SK-N-DZ (cell line): ENCODE results near the gene AFTPH.

Experiments
- DNase-seq: peaks from one replicate; pipeline ENCODE4 v3.0.0-alpha.2; 2015; ENCODE audit warnings: low spot score

AFTPH gene

DNA sequence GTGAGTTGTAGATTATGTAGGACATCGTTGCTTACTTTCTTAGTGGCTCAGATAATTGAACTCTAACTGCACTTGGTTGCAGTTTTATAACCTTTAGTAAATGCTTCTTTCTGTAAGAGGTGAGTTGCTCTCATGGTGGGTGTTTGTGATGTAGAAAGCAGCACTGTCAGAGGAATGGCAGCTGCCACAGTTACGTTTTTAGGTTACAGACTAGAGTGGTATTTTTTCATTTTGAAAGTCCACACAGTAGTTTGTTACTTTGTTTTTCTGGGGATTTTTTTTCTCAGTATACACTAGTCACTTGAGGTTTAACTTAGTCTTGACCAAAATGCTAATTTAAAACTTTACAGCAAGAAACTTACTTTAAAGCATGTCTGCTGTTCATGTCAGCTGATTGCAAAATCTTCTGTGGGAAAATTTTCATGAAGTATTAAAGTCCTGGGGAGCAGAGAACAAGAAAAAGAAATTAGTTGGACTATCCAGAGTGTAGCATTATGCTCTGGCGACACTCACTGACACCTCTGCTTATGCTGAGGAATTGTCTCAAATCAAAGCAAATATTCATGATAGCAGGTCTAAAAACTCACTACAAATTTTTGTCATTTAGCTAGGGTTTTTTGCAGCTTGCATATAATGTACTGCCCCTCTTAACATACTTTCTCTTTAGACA is 14.8 kb downstream of the AFTPH start:
- DNase-seq: no peak

DNA sequence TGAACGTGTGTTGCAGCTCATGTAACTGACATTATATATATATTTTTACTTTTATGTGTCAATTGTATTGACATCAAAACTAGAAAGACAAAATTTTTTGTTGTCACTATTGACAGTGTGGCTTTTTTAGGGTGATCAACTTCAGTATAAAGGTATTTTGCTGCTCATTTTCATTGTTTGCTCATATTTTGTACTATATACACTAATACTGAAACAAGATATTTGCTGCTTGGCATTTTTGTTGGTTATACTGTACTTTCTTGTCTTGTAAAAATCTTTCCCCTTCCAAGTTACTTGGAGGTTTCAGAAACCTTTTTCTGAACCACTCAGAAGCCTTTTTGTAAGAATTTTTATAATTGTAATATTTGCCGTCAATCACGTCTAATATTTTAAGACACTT is 16.5 kb downstream of the AFTPH start:
- DNase-seq: no peak

DNA sequence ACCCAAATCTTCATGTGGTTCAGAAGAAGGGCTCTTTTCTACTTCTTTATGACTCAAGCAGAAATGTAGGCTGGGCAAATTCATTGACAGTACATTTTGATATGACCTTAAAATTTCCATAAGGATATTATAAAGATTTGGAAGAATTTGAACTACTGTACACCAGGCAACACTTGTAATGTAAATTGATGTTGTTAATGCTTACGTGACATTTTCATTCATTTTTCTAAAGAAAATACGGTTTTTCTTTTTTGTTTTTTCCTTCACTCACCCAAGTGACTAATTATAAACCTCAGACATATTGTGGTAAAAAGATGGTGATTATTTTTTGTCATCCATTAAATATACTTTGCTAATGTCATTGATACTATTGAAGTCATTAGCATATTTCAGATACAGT is 17.4 kb downstream of the AFTPH start:
- no peak for DNase-seq

DNA sequence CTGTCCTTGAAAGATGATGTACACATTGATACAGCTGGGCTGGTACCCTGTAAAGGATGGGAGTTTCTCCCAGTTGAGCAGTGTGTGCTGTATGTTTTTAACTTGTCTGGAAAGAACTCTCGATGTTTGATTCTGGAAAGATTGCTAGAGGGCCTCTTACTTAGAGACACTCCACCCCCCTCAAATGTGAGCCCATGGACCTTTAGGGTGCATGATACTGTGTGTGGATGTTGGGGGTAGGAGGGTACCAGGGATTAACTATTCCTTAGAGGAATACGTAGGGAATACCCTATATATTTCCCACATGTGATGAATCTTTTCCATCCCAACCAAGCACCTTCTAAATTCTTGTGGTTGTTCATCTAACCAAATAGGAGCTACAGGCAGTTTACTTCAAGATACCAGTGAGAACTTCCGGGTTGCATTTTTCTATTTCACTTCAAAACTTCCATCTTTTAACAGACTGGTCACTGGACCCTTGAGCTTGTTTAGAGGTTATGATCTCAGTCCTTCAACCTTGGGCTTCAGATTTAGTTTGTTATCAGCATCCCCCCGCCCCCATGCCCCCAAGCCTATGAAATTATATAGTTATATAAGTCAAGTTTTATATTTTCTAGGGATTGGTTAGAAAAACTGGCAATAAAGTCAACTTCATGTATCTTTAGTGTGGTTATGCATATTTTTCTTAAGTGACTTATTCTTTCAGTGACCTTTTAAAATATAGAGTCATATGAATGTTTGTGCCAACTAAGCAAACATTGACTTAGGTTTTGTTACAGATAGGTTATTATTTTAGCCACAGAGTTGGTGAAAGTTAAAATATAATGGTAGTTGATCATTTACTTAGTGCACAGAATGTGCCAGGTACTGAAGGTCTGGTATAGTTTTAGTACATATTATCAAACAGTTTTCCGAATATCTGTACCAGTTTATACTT is 18.2 kb downstream of the AFTPH start:
- DNase-seq: no peak

DNA sequence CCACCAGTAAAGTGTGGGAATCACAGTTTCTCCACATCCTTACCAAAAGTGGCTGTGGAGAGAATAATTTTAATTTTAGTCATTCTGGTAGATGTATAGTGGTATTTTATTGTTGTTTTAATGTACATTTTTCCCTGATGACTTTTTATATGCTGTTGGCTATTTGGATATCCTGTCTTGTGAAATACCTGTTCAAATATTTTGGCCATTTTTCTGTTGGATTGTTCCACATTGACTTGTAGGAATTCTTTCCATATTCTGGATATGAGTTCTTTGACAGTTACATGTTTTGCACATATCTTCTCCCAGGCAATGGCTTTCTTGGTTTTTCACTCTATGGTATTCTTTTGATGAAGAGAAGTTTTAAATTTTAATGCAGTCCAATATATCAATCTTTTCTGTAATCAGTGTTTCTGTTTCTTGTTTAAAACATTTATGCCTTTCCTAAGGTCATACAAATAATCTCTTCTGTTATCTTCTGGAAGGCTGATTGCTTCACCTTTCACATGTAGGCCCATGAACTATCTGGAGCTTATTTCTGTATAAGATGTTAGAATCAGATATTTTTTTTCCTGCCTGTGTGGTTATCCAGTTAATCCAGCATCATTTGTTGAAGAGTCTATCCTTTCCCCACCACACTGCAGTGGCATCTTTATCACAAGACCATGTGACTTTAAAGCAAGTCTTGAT is 19.0 kb downstream of the AFTPH start:
- no peak for DNase-seq

DNA sequence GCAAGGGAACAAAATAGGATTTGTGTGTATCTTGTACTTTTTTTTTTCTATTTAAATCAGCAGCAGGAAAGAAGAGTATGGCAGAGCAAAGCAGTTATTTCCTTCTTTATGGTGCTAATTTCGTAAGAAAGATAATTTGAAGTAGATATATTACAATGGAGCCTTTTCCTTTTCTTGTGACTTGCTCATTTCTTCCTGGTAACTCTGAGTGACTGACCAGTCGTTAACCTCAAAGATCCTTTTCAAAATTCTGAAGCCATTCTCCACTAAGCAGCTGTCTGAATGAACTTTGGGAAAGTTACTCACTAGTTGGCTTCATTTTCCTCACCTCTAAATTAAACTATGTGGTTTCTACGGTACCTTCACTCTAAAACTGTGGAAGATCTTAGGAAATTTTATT is 24.6 kb downstream of the AFTPH start:
- DNase-seq: no peak

DNA sequence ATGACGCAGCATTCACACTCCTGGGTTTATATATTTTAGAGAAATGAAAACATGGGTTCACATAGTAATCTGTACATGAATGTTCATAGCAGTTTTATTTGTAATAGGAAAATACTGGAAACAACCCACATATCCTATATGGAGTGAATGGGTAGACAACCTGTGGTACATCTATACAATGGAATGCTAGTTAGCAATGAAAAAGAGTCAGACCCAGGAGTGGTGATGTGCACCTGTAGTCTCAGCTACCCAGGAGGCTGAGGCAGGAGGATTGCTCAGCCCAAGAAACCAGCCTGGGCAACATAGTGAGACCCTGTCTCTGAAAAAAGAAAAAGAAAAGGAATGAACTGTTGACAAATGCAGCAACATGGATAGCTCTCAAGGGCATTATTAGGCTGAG is 25.9 kb downstream of the AFTPH start:
- DNase-seq: no peak

DNA sequence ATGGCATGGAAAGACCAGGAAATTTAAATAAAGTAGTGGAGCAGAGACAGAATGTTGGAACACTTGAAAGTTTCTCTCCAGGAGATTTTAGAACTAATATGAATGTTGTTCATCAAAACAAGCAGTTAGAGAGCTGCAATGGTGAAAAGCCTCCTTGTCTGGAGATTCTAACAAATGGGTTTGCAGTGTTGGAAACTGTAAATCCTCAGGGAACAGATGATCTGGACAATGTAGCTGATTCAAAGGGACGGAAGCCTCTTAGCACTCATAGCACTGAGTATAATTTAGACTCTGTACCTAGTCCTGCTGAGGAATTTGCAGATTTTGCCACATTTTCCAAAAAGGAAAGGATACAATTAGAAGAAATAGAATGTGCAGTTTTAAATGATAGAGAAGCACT is 27.7 kb downstream of the AFTPH start:
- DNase-seq: no peak

DNA sequence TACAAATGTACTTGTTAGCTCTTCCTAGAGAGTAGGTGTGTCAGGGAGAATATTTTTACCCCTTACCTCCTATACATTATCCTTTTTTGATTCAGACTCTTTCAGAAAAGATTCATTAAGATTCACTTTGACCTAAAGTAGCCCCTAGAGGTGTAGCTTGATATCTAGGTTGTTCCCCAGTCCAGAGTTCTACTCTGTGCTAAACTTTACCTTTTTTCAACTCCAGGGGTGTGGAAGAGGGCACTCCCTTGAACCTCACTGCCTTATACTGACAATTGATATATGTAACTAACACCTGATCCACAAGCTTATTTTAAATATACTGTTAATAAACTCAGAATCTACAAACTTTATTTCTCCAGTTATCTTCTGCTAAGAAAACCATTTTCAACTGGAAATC is 30.0 kb downstream of the AFTPH start:
- DNase-seq: no peak

DNA sequence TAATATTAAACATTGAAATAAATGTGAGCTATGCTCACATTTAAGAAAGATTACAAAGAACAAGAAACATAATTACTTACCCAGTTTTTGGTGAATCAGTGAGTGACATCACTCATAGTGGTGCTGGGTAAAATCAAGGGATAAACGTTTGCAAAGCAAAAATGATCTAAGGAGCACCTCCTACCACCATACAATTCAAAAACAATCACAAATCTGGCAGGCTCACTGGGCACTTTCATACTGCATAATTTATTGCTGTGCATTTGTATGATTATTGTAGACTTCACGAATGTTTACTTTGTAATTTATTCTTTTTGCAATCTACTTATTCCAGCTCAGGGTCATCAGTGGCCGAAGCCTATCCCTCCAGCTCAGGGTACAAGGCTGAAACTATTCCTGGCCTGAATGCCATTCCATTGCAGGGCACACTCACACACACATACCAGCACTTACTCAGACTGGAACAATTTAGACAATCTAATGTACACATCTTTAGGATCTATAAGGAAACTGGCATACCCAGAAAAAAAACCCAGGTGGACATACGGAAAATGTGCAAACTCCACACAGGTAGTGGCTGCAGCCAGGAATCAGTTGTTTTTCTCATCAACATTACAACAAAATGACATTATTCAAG is 34.4 kb downstream of the AFTPH start:
- DNase-seq: no peak

DNA sequence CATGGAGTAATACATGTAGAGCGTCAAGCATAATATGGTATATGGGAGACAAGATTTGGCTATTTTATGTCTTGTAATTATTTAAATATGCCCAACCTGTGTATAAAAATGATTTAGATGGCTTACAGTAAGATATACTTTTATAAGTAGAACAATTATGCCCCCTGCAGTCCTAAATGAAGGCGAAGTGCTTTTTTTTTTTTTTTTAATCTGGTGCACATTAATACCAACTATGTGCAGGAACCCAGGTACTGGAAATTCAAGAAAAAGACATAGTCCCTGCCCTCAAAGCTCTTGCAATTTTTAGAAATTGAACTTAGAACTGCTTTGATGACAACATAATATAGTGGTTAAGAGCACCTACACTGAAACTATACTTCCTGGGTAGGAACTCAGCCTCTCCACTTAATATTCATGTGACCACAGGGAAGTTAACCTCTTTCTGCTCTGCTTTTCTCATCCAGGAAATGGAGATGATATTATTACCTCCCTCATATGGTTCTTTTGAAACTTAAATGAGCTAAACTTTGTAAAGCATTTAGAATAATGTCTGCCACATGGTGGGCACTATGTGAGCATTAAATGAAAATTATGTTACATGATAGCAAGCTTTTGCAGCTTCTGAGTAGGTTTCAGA is 38.1 kb downstream of the AFTPH start:
- DNase-seq: peak; percentile 4

DNA sequence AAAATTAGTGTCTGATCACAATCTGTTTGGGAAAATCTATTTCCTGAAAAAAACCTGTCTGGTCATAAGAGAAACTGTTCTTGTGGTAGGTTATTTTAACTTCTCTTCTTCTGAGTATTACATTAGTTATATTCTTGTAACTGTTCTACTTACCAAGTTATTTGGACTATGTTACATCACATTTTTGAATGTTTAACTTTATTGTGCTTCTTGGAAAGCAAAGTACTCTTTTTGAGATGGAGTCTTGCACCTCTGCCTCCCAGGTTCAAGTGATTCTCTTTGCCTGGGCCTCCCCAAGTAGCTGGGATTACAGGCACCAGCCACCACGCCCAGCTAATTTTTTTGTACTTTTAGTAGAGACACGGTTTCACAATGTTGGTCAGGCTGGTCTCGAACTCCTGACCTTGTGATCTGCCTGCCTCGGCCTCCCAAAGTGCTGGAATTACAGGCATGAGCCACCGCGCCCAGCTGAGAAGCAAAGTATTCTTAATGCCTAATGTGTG is 39.4 kb downstream of the AFTPH start:
- no peak for DNase-seq

DNA sequence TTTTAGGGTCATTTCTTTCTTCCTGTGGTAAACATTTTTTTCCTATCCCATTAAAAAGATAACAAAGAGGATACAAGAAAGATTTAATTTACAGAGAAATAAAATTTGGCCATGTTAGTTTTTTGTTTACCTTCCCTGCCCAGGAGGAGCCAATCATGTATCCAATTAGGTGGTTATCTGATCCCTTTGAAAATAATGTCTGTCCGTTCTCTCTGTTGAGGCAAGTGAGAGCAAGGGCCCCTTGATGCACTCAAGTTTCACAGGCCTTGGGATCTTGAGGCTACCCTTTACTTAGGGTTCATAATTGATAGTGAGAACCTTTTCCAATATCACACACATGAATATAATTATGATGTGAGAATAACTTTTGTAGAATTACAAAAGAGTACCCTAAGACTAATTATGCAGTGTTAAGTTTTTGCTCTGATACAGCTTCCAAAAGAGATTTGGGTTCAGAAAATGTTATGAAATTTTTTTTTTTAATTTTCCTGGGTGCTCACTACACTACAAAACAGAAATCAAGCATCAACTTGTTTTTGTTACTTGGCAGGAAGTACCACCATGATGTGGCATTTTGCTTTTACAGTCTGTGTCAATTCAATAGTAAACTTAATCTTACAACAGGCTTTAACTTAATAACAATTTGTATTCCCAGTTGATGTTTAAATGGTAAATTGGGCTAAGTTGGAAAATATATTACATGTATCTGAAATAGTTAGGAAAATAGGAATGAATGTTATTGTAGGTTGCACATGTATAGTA is 42.0 kb downstream of the AFTPH start:
- DNase-seq: peak; percentile 5

DNA sequence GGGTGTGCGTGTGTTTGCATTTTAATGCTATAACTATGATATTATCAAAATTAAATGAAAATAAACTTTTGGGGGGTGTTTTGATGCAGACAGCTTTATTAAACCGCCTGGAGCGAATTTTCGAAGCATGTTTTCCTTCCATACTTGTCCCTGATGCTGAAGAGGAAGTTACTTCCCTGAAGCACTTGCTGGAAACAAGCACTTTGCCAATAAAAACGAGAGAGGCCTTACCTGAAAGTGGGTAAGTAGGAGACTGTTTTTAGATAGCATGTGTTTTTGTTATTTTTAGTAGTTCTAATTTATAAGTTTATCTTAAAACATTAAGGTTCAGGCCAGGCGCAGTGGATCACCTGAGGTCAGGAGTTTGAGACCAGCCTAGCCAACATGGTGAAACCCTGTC is 43.3 kb downstream of the AFTPH start:
- no peak for DNase-seq

DNA sequence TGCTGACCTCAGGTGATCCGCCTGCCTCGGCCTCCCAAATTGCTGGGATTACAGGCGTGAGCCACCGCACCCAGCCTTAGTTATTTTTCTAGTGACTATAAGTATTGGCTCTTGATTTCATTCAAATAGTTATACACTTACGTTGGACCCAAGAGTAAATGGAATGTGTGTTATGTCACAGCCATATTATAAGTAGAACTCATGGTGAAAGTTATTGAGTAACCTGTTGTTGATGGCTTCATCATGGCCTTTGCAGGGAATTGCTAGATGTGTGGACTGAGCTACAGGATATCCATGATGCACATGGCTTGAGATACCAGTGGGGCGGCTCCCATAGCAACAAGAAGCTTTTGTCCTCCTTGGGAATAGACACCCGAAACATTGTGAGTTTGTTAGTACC is 44.7 kb downstream of the AFTPH start:
- DNase-seq: no peak

DNA sequence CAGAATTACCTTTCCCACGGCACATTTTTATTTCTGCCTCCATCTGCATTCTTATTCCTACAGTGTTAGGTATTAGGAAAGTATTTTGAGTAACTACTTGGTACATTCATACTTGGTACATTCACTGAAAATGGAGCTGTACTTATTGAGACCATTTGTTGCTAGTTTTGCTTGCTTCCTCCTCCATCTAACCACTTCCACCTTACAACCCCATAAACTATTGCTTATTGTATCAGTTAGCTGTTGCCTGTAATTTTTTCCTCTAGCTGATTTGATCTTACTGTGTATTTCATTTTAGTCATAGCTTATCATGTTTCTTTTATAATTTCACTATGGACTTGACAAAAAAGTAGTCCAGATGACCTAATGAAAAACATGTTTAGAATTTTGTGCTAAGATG is 50.7 kb downstream of the AFTPH start:
- DNase-seq: no peak

DNA sequence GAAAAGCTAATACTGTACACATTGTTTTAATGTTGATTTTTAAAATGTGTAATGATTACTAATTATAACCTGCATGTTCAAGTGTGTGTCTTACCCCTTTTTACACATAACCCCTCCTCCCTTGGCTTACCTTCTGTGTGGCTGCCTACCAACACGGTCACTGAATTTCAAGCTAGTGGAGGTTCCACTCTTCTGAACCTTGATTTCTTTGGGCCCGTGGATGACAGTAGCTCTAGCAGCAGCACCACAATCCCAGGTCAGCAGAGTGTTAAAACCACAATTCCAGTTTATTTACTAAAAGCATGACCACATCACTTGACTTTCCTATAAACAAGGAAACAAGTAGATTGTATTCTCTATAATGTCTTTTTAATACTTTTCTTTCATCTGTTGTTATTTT is 56.9 kb downstream of the AFTPH start:
- no peak for DNase-seq

DNA sequence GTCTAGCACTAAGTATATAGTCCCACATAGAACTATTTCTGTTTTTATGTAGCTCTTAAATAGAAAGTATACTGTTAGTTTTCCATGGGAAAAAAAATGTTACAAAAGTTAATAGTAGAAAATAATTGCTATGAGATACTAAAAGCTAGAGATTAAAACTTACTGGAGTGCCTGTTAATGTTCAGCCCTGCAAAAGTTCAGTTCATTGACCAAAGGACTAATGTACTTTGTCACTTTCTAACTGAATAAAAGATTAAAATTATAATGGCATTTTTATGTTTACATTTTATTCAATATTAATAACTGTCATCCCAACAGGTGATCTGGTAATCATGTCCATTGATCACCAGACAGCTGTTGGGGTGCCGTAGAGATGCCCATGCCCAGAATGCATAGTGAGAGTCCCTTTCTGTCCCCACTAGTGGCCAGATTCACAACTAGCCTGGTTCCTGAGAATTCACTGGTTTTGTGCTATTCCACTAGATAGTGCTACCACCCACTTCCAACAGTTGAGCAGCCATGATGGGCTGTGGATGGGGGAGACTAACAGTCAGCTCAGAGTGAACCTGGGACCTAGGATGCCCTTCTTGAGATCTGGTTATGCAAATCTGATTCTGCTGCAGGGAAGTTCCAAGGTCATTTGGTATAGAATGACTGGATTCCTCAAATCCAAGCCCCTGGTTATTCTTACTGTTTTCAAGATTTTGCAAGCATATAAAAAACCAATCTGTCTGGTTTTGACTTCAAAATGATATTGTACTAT is 57.8 kb downstream of the AFTPH start:
- DNase-seq: no peak

DNA sequence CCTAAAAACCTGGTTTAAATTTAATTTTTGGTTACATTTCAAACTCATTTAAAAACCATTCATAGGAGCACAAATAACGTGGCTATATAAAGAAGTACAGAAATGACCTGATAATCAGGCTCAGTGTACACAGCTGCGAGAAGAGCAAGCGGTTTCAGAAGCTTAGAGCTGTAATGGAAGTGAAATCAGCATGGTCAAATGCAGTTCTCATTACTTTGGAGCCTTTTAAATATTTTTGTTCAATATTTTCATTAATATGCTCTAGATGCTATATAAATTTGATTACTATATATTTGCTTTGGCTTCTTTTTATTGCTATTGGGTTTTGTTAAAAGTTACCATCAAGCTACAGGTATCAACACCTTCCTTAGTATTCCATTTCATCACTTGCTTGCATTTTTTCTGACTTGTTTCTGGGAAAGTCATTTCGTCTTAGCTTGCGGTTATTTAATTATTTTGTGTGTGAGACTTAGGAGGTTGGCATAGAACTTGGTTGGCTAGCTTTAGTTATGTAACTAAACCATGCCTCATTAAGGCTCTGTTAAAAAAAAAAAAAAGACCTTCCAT is 58.7 kb downstream of the AFTPH start:
- no peak for DNase-seq

DNA sequence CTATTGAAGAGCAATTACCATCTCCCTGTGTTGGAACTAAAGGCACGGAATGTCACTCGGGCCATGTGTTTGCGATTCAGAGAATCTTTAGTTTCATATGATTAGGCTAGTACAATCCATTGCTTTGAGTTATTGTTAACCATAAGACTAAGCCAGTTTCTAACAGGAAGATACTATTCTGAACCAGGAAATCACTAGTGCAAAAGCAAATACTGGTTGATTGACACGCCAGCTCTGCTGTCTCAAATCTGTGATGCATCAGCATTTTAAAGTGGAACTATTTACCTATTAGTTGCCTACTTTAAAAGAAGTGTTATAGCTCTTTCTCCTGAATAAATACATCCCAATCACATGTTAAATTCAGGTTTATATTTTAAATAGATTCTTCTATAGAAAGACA is 61.9 kb downstream of the AFTPH start:
- DNase-seq: no peak
